ENCODE results near the gene WNT3A. TPM values are rescaled to one million over a fixed set of nuclear protein-coding genes. Genes with fewer than 3 reads are reported as not detected.

WNT3A gene
- total RNA-seq, 4 donors from 2014 or later = not detected

DNA sequence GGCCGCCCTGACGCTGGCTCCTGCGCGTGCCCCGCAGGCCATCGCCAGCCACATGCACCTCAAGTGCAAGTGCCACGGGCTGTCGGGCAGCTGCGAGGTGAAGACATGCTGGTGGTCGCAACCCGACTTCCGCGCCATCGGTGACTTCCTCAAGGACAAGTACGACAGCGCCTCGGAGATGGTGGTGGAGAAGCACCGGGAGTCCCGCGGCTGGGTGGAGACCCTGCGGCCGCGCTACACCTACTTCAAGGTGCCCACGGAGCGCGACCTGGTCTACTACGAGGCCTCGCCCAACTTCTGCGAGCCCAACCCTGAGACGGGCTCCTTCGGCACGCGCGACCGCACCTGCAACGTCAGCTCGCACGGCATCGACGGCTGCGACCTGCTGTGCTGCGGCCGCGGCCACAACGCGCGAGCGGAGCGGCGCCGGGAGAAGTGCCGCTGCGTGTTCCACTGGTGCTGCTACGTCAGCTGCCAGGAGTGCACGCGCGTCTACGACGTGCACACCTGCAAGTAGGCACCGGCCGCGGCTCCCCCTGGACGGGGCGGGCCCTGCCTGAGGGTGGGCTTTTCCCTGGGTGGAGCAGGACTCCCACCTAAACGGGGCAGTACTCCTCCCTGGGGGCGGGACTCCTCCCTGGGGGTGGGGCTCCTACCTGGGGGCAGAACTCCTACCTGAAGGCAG lies 52.3 kb downstream of the WNT3A start:
- peaks cover 18 to 36% of the 10 kb centered on the region in 2 donors for H3K27me3 ChIP-seq
- no peaks in the 10 kb centered on the region for H3K36me3 ChIP-seq
- intact Hi-C loops (cut with DNase I; ENCODE audit: low total_unique reads) = no loop called here
- no peak overlapping the region for H3K27ac ChIP-seq
- no peak overlapping the region for H3K4me3 ChIP-seq
- peak in 1 of 2 donors; percentile 8 for DNase-seq
- no peaks in the 10 kb centered on the region for H3K4me1 ChIP-seq
- TF ChIP-seq POLR2A (IDR thresholded peaks at IDR 0.05) = no peak
- TF ChIP-seq, protein P1, sequence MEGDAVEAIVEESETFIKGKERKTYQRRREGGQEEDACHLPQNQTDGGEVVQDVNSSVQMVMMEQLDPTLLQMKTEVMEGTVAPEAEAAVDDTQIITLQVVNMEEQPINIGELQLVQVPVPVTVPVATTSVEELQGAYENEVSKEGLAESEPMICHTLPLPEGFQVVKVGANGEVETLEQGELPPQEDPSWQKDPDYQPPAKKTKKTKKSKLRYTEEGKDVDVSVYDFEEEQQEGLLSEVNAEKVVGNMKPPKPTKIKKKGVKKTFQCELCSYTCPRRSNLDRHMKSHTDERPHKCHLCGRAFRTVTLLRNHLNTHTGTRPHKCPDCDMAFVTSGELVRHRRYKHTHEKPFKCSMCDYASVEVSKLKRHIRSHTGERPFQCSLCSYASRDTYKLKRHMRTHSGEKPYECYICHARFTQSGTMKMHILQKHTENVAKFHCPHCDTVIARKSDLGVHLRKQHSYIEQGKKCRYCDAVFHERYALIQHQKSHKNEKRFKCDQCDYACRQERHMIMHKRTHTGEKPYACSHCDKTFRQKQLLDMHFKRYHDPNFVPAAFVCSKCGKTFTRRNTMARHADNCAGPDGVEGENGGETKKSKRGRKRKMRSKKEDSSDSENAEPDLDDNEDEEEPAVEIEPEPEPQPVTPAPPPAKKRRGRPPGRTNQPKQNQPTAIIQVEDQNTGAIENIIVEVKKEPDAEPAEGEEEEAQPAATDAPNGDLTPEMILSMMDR (IDR thresholded peaks at IDR 0.05) = no peak
- peaks cover 0 to 4% of the 10 kb centered on the region in 2 donors for H3K9me3 ChIP-seq

DNA sequence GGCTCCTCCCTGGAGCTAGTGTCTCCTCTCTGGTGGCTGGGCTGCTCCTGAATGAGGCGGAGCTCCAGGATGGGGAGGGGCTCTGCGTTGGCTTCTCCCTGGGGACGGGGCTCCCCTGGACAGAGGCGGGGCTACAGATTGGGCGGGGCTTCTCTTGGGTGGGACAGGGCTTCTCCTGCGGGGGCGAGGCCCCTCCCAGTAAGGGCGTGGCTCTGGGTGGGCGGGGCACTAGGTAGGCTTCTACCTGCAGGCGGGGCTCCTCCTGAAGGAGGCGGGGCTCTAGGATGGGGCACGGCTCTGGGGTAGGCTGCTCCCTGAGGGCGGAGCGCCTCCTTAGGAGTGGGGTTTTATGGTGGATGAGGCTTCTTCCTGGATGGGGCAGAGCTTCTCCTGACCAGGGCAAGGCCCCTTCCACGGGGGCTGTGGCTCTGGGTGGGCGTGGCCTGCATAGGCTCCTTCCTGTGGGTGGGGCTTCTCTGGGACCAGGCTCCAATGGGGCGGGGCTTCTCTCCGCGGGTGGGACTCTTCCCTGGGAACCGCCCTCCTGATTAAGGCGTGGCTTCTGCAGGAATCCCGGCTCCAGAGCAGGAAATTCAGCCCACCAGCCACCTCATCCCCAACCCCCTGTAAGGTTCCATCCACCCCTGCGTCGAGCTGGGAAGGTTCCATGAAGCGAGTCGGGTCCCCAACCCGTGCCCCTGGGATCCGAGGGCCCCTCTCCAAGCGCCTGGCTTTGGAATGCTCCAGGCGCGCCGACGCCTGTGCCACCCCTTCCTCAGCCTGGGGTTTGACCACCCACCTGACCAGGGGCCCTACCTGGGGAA lies 53.0 kb downstream of the WNT3A start:
- Histone ChIP-seq H3K4me3 (no peak overlapping the region), H3K36me3 (no peaks in the 10 kb centered on the region), H3K4me1 (no peaks in the 10 kb centered on the region), H3K27me3 (peaks cover 24 to 43% of the 10 kb centered on the region in 2 donors), H3K27ac (no peak overlapping the region), H3K9me3 (peaks cover 0 to 4% of the 10 kb centered on the region in 2 donors)
- DNase-seq = peak in 1 of 2 donors; percentile 22
- intact Hi-C loops (cut with DNase I; ENCODE audit: low total_unique reads) = no loop called here
- peak in 1 of 2 donors; percentile 12 for TF ChIP-seq POLR2A (IDR thresholded peaks at IDR 0.05)
- TF ChIP-seq, protein P1 (IDR thresholded peaks at IDR 0.05) = no peak

DNA sequence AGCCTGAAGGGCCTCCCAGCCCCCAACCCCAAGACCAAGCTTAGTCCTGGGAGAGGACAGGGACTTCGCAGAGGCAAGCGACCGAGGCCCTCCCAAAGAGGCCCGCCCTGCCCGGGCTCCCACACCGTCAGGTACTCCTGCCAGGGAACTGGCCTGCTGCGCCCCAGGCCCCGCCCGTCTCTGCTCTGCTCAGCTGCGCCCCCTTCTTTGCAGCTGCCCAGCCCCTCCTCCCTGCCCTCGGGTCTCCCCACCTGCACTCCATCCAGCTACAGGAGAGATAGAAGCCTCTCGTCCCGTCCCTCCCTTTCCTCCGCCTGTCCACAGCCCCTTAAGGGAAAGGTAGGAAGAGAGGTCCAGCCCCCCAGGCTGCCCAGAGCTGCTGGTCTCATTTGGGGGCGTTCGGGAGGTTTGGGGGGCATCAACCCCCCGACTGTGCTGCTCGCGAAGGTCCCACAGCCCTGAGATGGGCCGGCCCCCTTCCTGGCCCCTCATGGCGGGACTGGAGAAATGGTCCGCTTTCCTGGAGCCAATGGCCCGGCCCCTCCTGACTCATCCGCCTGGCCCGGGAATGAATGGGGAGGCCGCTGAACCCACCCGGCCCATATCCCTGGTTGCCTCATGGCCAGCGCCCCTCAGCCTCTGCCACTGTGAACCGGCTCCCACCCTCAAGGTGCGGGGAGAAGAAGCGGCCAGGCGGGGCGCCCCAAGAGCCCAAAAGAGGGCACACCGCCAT lies 53.8 kb downstream of the WNT3A start:
- peak in 1 of 2 donors; percentile 12 for DNase-seq
- Histone ChIP-seq H3K36me3 (no peaks in the 10 kb centered on the region), H3K9me3 (peaks cover 0 to 4% of the 10 kb centered on the region in 2 donors), H3K4me1 (no peaks in the 10 kb centered on the region), H3K27me3 (peaks cover 24 to 46% of the 10 kb centered on the region in 2 donors), H3K4me3 (no peak overlapping the region), H3K27ac (no peak overlapping the region)
- TF ChIP-seq, protein P1 (IDR thresholded peaks at IDR 0.05) = no peak
- TF ChIP-seq POLR2A (IDR thresholded peaks at IDR 0.05) = peak in 1 of 2 donors; percentile 9
- intact Hi-C loops (cut with DNase I; ENCODE audit: low total_unique reads) = no loop called here

DNA sequence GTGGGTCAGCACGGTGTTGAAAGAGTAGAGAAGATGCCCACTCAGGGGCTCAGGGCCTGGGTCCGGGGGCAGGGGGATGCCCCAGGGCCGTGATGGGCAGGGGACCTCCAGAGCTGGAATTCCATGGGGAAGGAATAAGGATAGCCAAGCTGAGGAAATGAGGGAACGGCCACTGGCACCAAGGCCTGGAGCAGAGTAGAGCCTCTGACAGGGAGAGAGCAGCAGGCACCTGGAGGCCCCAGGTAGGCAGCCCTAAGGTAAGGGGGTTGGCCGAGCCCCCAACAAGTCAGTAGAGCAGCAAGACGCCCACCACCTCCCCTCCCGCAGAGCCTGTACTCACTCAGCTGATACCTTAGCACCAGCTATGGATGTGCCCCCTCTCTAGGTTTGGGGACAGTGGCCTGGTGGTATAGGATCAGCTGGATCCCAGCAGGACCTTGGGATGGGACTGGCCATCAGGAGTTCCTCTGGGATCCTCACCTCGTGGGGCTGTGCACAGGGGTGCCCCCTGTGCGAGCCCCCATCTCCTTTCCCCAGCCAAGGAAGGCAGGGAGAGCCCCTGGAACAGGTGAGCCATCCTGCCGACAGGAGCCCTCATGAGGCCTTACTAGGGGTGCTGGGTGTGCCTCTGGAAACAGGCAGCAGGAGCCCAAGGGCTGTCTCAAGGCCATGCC lies 54.8 kb downstream of the WNT3A start:
- Histone ChIP-seq H3K27ac (no peak overlapping the region), H3K4me3 (no peak overlapping the region), H3K36me3 (no peaks in the 10 kb centered on the region), H3K27me3 (peaks cover 24 to 50% of the 10 kb centered on the region in 2 donors), H3K4me1 (no peaks in the 10 kb centered on the region), H3K9me3 (peaks cover 0 to 4% of the 10 kb centered on the region in 2 donors)
- no peak for DNase-seq
- TF ChIP-seq, protein P1 (IDR thresholded peaks at IDR 0.05) = no peak
- TF ChIP-seq POLR2A (IDR thresholded peaks at IDR 0.05) = no peak
- intact Hi-C loops (cut with DNase I; ENCODE audit: low total_unique reads) = no loop called here
